Stimulated activated naive CD8-positive, alpha-beta T cell treated with anti-CD3 and anti-CD28 coated beads, Interleukin-15, amount 100 ng/mL, for 72 hours (primary cell): ENCODE results near the gene APOA5.
A peak's percentile ranks its signal among the peaks of the same experiment; 100 is the strongest.
"Not testable (repeated sequence)": the region's sequence is repeated elsewhere in the genome, so short reads cannot be mapped to it uniquely, and the experiment has no call there.

Experiments
- ATAC-seq: fragments of 150-1000 bp; cut with Tn5 transposase; 2 replicates; pipeline ENCODE4 v1.10.0; 2021; ENCODE audit warnings: mild to moderate bottlenecking, moderate library complexity
- DNase-seq, 2 donors: peaks; one replicate each; pipeline ENCODE4 v3.0.0; 2021 to 2022
- H3K27ac Mint-ChIP-seq, 2 donors: one replicate each; pipeline ENCODE4 v1.8.0; 2022; ENCODE audit warnings: mild to moderate bottlenecking in 2 of 2, mixed read lengths in 2 of 2, moderate library complexity in 2 of 2
- H3K27me3 Mint-ChIP-seq: one replicate; pipeline ENCODE4 v1.8.0; 2022; ENCODE audit warnings: mixed read lengths
- H3K4me1 Mint-ChIP-seq: one replicate; pipeline ENCODE4 v1.8.0; 2022; ENCODE audit warnings: mild to moderate bottlenecking, mixed read lengths
- H3K4me3 Mint-ChIP-seq, 2 donors: one replicate each; pipeline ENCODE4 v1.8.0; 2022; ENCODE audit warnings: mild to moderate bottlenecking in 2 of 2, mixed read lengths in 2 of 2, moderate library complexity in 1 of 2
- H3K9me3 Mint-ChIP-seq, 2 donors: one replicate each; pipeline ENCODE4 v1.8.0; 2022; ENCODE audit warnings: mixed read lengths in 2 of 2

APOA5 gene

GRCh38 chr11:116773203-116774097 lies 18.2 kb downstream of the APOA5 start:
- peaks cover 70% of the 10 kb centered on the region for H3K4me1 Mint-ChIP-seq
- H3K27ac Mint-ChIP-seq: peak overlapping the region; percentile 94 to 99
- no peaks in the 10 kb centered on the region for H3K9me3 Mint-ChIP-seq
- H3K4me3 Mint-ChIP-seq: peak overlapping the region; percentile 95 to 98
- no peaks in the 10 kb centered on the region for H3K27me3 Mint-ChIP-seq
- ATAC-seq (peak; percentile 2), DNase-seq (no peak)

GRCh38 chr11:116772443-116773202 lies 19.1 kb downstream of the APOA5 start, which contains the start of gene BUD13:
TSS of gene BUD13 (minus strand) at chr11:116772987. CDS start at chr11:116772964, 23 bp downstream.
- Mint-ChIP-seq H3K4me1 (peaks cover 64% of the 10 kb centered on the region), H3K27me3 (no peaks in the 10 kb centered on the region), H3K9me3 (no peaks in the 10 kb centered on the region), H3K4me3 (peak within 1 kb of the TSS; percentile 95 to 98), H3K27ac (peak within 1 kb of the TSS; percentile 99)
- DNase-seq (peak; percentile 93 to 95), ATAC-seq (peak; percentile 97)

GRCh38 chr11:116771935-116772334 lies 19.7 kb downstream of the APOA5 start:
- ATAC-seq (no peak), DNase-seq (no peak)
- H3K27me3 Mint-ChIP-seq: no peaks in the 10 kb centered on the region
- no peaks in the 10 kb centered on the region for H3K9me3 Mint-ChIP-seq
- H3K4me1 Mint-ChIP-seq: peaks cover 60% of the 10 kb centered on the region
- peak overlapping the region; percentile 95 to 98 for H3K4me3 Mint-ChIP-seq
- peak overlapping the region; percentile 99 for H3K27ac Mint-ChIP-seq

GRCh38 chr11:116762132-116762531 lies 29.5 kb downstream of the APOA5 start:
- no peak overlapping the region for H3K27ac Mint-ChIP-seq
- H3K9me3 Mint-ChIP-seq: no peaks in the 10 kb centered on the region
- no peak for DNase-seq
- H3K4me3 Mint-ChIP-seq: no peak overlapping the region
- H3K27me3 Mint-ChIP-seq: no peaks in the 10 kb centered on the region
- no peak for ATAC-seq
- H3K4me1 Mint-ChIP-seq: peaks cover 5% of the 10 kb centered on the region

GRCh38 chr11:116756044-116756443 lies 35.6 kb downstream of the APOA5 start:
- H3K9me3 Mint-ChIP-seq, H3K27me3 Mint-ChIP-seq, H3K4me3 Mint-ChIP-seq, H3K4me1 Mint-ChIP-seq, ATAC-seq, DNase-seq, H3K27ac Mint-ChIP-seq: not testable (repeated sequence)

GRCh38 chr11:116750070-116750718 lies 41.5 kb downstream of the APOA5 start:
- Mint-ChIP-seq H3K27me3 (no peaks in the 10 kb centered on the region), H3K27ac (no peak overlapping the region), H3K9me3 (no peaks in the 10 kb centered on the region), H3K4me1 (no peaks in the 10 kb centered on the region), H3K4me3 (no peak overlapping the region)
- no peak for ATAC-seq
- DNase-seq: no peak

GRCh38 chr11:116742104-116742503 lies 49.6 kb downstream of the APOA5 start:
- DNase-seq: no peak
- H3K9me3 Mint-ChIP-seq: no peaks in the 10 kb centered on the region
- H3K4me1 Mint-ChIP-seq: peaks cover 14% of the 10 kb centered on the region
- H3K4me3 Mint-ChIP-seq: no peak overlapping the region
- H3K27me3 Mint-ChIP-seq: no peaks in the 10 kb centered on the region
- ATAC-seq: no peak
- H3K27ac Mint-ChIP-seq: no peak overlapping the region

GRCh38 chr11:116740741-116741140 lies 50.9 kb downstream of the APOA5 start:
- peak overlapping the region in 1 of 2 donors; percentile 25 for H3K27ac Mint-ChIP-seq
- H3K4me3 Mint-ChIP-seq: no peak overlapping the region
- H3K27me3 Mint-ChIP-seq: no peaks in the 10 kb centered on the region
- peaks cover 14% of the 10 kb centered on the region for H3K4me1 Mint-ChIP-seq
- ATAC-seq (no peak), DNase-seq (no peak)
- no peaks in the 10 kb centered on the region for H3K9me3 Mint-ChIP-seq
